Nephron (organoid): ENCODE data around the gene LAMTOR5.

Source experiments
- H3K27ac Mint-ChIP-seq, 3 experiments: 2 replicates each; pipeline ENCODE4 v1.8.0; 2020; ENCODE audit warnings: mixed read lengths in 3 of 3, mild to moderate bottlenecking in 2 of 3, moderate library complexity in 1 of 3
- H3K27me3 Mint-ChIP-seq: 2 replicates; pipeline ENCODE4 v1.8.0; 2021; ENCODE audit warnings: low read depth, mild to moderate bottlenecking, moderate library complexity, mixed read lengths
- H3K36me3 Mint-ChIP-seq: 2 replicates; pipeline ENCODE4 v1.8.0; 2020; ENCODE audit warnings: low read depth, mixed read lengths
- H3K4me1 Mint-ChIP-seq: 2 replicates; pipeline ENCODE4 v1.8.0; 2020; ENCODE audit warnings: mixed read lengths
- H3K4me3 Mint-ChIP-seq, 3 experiments: 2 replicates each; pipeline ENCODE4 v1.8.0; 2020; ENCODE audit warnings: mild to moderate bottlenecking in 3 of 3, mixed read lengths in 3 of 3, moderate library complexity in 2 of 3
- H3K9me3 Mint-ChIP-seq: 2 replicates; pipeline ENCODE4 v1.8.0; 2020; ENCODE audit warnings: mixed read lengths
- TF ChIP-seq, protein P1 (sequence below), 3 experiments: fragments of 200-600 bp; sonication (generic); IDR thresholded peaks; one replicate each; pipeline ENCODE4 v1.5.0; 2021; ENCODE audit warnings: antibody characterized with exemption in 3 of 3; ENCODE audit not compliant: unreplicated experiment in 3 of 3

Gene LAMTOR5

DNA sequence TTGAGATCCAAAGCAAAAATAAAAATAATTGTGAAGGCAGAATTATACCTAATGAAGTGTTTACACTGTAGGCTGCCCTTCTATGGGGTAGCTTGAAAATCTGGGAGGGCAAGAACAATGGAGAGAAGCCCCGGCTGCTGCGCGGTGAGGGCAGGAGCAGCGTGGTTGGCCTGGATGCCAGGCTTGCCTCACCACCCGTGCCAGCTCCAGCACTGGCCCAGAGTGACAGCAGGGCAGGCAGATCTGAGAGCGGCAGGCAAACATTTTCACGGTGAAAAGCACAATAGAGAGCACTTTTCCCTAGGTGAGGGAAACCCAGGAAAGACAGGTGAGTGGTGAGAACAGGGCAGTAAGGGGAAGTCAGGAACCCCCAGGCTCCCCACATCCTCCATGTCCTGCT lies 44.8 kb upstream of the LAMTOR5 start:
- H3K4me1 Mint-ChIP-seq, result no peaks in the 10 kb centered on the region
- no peaks in the 10 kb centered on the region for H3K9me3 Mint-ChIP-seq
- peaks cover 43% of the 10 kb centered on the region for H3K27me3 Mint-ChIP-seq
- no peak overlapping the region for H3K27ac Mint-ChIP-seq
- no peaks in the 10 kb centered on the region for H3K36me3 Mint-ChIP-seq
- TF ChIP-seq, protein P1, sequence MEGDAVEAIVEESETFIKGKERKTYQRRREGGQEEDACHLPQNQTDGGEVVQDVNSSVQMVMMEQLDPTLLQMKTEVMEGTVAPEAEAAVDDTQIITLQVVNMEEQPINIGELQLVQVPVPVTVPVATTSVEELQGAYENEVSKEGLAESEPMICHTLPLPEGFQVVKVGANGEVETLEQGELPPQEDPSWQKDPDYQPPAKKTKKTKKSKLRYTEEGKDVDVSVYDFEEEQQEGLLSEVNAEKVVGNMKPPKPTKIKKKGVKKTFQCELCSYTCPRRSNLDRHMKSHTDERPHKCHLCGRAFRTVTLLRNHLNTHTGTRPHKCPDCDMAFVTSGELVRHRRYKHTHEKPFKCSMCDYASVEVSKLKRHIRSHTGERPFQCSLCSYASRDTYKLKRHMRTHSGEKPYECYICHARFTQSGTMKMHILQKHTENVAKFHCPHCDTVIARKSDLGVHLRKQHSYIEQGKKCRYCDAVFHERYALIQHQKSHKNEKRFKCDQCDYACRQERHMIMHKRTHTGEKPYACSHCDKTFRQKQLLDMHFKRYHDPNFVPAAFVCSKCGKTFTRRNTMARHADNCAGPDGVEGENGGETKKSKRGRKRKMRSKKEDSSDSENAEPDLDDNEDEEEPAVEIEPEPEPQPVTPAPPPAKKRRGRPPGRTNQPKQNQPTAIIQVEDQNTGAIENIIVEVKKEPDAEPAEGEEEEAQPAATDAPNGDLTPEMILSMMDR (IDR thresholded peaks at IDR 0.05; ENCODE audit: unreplicated experiment in 3 of 3), result no peak
- H3K4me3 Mint-ChIP-seq, result no peak overlapping the region

DNA sequence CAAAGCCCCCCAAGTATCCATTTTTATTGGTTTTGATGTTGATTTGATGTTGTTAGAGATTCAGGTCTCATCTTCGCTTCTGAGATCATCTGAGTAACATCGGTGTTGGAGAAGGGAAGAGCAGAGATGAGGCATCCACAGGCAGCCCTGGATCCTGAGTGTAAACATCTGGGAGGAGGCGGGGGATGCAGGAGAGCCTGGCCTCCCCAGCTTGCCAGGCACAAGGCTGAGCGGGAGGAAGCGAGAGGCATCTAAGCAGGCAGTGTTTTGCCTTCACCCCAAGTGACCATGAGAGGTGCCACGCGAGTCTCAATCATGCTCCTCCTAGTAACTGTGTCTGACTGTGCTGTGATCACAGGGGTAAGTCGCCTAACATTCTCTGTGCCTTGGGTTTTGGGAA lies 43.4 kb upstream of the LAMTOR5 start, which contains the start of gene PROK1:
TSS of gene PROK1 (plus strand) at position 221 of the 400 bp plus-strand sequence. CDS start at position 289, 68 bp downstream.
- Mint-ChIP-seq H3K36me3 (no peaks in the 10 kb centered on the region), H3K4me3 (no peak within 1 kb of the TSS), H3K27me3 (peaks cover 48% of the 10 kb centered on the region), H3K27ac (no peak within 1 kb of the TSS), H3K9me3 (no peaks in the 10 kb centered on the region), H3K4me1 (no peaks in the 10 kb centered on the region)
- TF ChIP-seq, protein P1 (IDR thresholded peaks at IDR 0.05; ENCODE audit: unreplicated experiment in 3 of 3), result no peak

DNA sequence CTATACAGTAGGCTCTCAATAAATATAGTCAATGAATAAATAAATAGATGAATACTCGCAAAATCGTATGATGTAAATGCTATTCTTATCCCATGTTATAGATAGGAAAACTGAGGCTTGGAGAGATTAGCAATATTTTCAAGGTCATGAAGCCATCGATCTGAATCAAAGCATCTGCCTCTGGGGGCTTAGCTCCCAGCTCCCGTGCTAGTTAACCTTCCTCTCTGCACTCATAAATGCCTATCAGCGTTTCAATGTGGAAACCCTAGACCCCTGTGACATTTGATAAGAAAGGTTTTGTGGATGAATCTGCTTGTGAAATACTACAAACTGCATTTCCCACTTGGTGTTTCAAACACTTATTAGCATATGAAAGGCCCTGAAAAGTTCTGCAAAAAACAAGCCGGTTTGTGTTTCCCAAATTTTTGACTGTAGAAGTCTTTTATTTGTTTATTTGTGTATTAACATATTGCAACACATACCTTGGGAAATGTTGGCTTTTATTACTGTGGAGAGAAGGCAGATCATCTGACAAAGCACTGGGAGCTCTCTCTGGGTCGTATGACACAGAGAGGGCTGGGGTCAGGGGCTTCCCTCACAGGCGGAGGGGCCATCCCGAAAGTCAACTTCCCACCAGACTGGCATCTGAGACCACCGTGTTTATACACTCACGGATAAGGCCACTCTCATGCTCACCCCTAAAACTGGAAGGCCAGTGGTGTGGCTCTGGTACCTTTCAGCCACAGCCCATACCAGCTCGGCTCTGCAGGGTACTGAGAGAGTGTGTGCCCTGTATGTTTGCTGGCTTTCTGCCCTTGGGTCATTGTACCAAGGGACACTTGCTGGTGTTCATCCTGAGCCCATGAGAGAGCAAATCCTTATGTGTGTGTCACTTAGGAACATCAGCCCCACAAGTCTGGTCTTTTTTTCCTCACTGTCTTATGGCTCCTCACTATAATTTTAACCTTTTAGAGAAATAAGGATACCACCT lies 42.5 kb upstream of the LAMTOR5 start:
- TF ChIP-seq, protein P1 (IDR thresholded peaks at IDR 0.05; ENCODE audit: unreplicated experiment in 3 of 3), result no peak
- H3K9me3 Mint-ChIP-seq, result no peaks in the 10 kb centered on the region
- no peak overlapping the region for H3K27ac Mint-ChIP-seq
- H3K36me3 Mint-ChIP-seq, result no peaks in the 10 kb centered on the region
- H3K27me3 Mint-ChIP-seq, result peaks cover 46% of the 10 kb centered on the region
- H3K4me1 Mint-ChIP-seq, result no peaks in the 10 kb centered on the region
- no peak overlapping the region for H3K4me3 Mint-ChIP-seq

DNA sequence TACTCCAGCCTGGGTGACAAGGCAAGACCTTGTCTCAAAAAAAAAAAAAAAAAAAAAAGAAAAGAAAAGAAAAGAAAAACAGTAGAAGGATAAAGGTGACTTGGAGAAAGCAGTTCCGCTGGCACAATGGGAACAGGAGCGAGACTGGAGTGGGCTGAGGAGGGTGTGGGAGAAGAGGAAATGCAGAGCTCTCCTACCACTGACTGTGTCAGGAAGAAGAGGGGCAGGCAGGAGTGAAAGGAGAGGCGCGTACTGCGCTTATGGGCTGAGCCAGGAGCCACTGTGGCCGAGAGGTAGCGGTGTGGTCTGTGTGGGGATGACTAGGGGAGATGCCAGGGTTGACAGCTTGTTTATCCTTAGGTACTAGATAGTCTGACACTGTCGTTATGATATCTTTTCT lies 37.1 kb upstream of the LAMTOR5 start:
- Mint-ChIP-seq H3K36me3 (no peaks in the 10 kb centered on the region), H3K4me3 (no peak overlapping the region), H3K27ac (no peak overlapping the region), H3K9me3 (no peaks in the 10 kb centered on the region), H3K27me3 (peaks cover 29% of the 10 kb centered on the region), H3K4me1 (peaks cover 3% of the 10 kb centered on the region)
- TF ChIP-seq, protein P1 (IDR thresholded peaks at IDR 0.05; ENCODE audit: unreplicated experiment in 3 of 3), result no peak

DNA sequence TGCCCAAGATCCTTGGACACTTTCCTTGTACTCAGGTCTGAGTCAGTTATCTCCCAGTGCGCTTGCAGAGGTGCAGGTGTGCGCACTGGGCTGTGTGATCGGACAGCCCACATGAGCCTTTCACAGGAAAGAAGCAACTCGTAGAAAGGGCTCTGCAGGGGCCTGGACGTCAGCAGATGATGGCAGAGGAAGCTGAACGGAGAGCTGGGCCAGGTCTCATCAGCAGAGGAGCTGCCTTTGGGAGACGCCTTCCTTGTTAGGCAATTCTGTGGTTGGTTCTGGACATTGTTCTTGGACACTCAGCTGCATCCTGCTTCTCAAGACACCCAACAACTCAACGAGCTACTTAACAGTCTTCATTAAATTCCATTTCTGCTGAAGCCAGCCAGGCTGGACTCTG lies 36.0 kb upstream of the LAMTOR5 start:
- Mint-ChIP-seq H3K9me3 (no peaks in the 10 kb centered on the region), H3K4me1 (peaks cover 14% of the 10 kb centered on the region), H3K4me3 (no peak overlapping the region), H3K36me3 (no peaks in the 10 kb centered on the region), H3K27ac (no peak overlapping the region), H3K27me3 (peaks cover 23% of the 10 kb centered on the region)
- TF ChIP-seq, protein P1 (IDR thresholded peaks at IDR 0.05; ENCODE audit: unreplicated experiment in 3 of 3), result no peak
